DND-41 (cell line): ENCODE results near the gene UVSSA.

Experiments
- ATAC-seq: fragments of 200-7000 bp; cut with Tn5 transposase; 3 replicates; pipeline ENCODE4 v1.9.1; 2021; ENCODE audit warnings: low read depth; ENCODE audit not compliant: insufficient read depth
- DNase-seq: peaks from one replicate; pipeline ENCODE4 v3.0.0-alpha.2; 2020
- H2AFZ ChIP-seq: 2 replicates; pipeline ENCODE4 v1.6.0; 2012; ENCODE audit warnings: low read depth, low read length
- H3K27ac ChIP-seq: 2 replicates; pipeline ENCODE4 v1.5.1; 2012; ENCODE audit warnings: low read length, inconsistent platforms
- H3K27me3 ChIP-seq: fragments of 200-600 bp; sonication (generic); 2 replicates; pipeline ENCODE4 v1.6.0; 2012; ENCODE audit warnings: low read length, mild to moderate bottlenecking, inconsistent platforms; ENCODE audit not compliant: insufficient read depth, poor library complexity
- H3K36me3 ChIP-seq: 2 replicates; pipeline ENCODE4 v1.5.1; 2012; ENCODE audit warnings: low read length, inconsistent platforms; ENCODE audit not compliant: insufficient read depth
- H3K4me1 ChIP-seq: 2 replicates; pipeline ENCODE4 v1.5.1; 2012; ENCODE audit warnings: mild to moderate bottlenecking, low read length; ENCODE audit not compliant: insufficient read depth
- H3K4me2 ChIP-seq: 2 replicates; pipeline ENCODE4 v1.6.0; 2012; ENCODE audit warnings: mild to moderate bottlenecking, moderate library complexity, low read length, inconsistent platforms; ENCODE audit not compliant: insufficient read depth
- H3K4me3 ChIP-seq, 2 experiments: fragments of 200-600 bp in 1 of 2; shearing (Covaris generic) in 1 of 2; 2 replicates each; pipeline ENCODE4 v1.5.1; 2012 to 2016; ENCODE audit warnings: inconsistent platforms in 2 of 2, low read length in 2 of 2, mild to moderate bottlenecking in 2 of 2, low read depth in 1 of 2, moderate library complexity in 1 of 2
- H3K79me2 ChIP-seq: 2 replicates; pipeline ENCODE4 v1.6.0; 2012; ENCODE audit warnings: low read length, inconsistent platforms; ENCODE audit not compliant: insufficient read depth
- H3K9ac ChIP-seq: 2 replicates; pipeline ENCODE4 v1.6.0; 2012; ENCODE audit warnings: low read depth, mild to moderate bottlenecking, inconsistent platforms, low read length, moderate library complexity
- H3K9me3 ChIP-seq: 2 replicates; pipeline ENCODE4 v1.5.1; 2012; ENCODE audit warnings: low read length, moderate library complexity, mild to moderate bottlenecking, inconsistent platforms; ENCODE audit not compliant: insufficient read depth, severe bottlenecking
- H4K20me1 ChIP-seq: 2 replicates; pipeline ENCODE4 v1.6.0; 2012; ENCODE audit warnings: low read length; ENCODE audit not compliant: insufficient read depth
- CTCF ChIP-seq: IDR thresholded peaks from 2 replicates; pipeline ENCODE4 v1.5.1; 2012; ENCODE audit warnings: borderline replicate concordance, low read length, moderate library complexity, mild to moderate bottlenecking; ENCODE audit not compliant: poor library complexity, severe bottlenecking; ENCODE audit errors: extremely low read depth
- EZH2 ChIP-seq: IDR thresholded peaks from 3 replicates; pipeline ENCODE4 v1.6.1; 2012; ENCODE audit warnings: borderline replicate concordance, low read depth, mild to moderate bottlenecking, moderate library complexity, low read length, inconsistent platforms; ENCODE audit not compliant: severe bottlenecking

Gene UVSSA

DNA sequence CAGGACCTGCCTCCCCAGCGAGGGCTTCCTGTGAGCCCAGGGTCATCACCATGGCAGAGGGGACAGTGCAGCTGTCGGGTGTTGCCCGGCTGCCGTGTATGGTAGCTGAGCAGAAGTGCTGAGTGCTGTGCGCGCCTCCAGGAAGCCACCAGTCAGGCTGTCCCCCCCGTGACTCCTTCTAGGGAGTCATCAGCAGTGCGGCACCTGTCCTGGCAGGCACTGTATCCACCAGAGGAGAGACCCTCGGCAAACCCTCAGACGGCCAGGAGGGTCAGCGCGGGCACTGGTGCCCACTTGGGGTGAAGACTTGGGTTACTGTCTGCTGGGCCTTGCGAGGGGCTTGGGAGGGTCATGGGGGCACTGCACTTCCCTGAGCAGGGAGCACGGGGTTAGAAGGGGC lies 8.4 kb downstream of the UVSSA start:
- no peak overlapping the region for H2AFZ ChIP-seq
- H3K4me3 ChIP-seq, result no peak overlapping the region
- ATAC-seq, result no peak
- H3K9me3 ChIP-seq, result no peaks in the 10 kb centered on the region
- no peak for DNase-seq
- no peak for TF ChIP-seq EZH2
- no peak for TF ChIP-seq CTCF
- H3K79me2 ChIP-seq, result peaks cover 3% of the 10 kb centered on the region; the same call in 1 of the 2 replicates
- H4K20me1 ChIP-seq, result peaks cover 17% of the 10 kb centered on the region
- H3K27ac ChIP-seq, result no peak overlapping the region
- no peak overlapping the region for H3K4me2 ChIP-seq
- H3K9ac ChIP-seq, result no peak overlapping the region
- H3K4me1 ChIP-seq, result peaks cover 6% of the 10 kb centered on the region; the same call in 1 of the 2 replicates
- no peaks in the 10 kb centered on the region for H3K27me3 ChIP-seq
- H3K36me3 ChIP-seq, result peaks cover 48% of the 10 kb centered on the region

GRCh38 chr4:1356181-1356998 lies 9.4 kb downstream of the UVSSA start:
- H3K36me3 ChIP-seq, result peaks cover 44% of the 10 kb centered on the region

GRCh38 chr4:1357356-1358248 lies 10.6 kb downstream of the UVSSA start:
- Histone ChIP-seq H3K4me1 (no peaks in the 10 kb centered on the region), H3K79me2 (no peaks in the 10 kb centered on the region), H3K4me2 (no peak overlapping the region), H3K4me3 (no peak overlapping the region), H4K20me1 (peaks cover 11% of the 10 kb centered on the region), H2AFZ (no peak overlapping the region), H3K9me3 (no peaks in the 10 kb centered on the region), H3K27ac (no peak overlapping the region), H3K27me3 (no peaks in the 10 kb centered on the region), H3K9ac (no peak overlapping the region), H3K36me3 (peaks cover 37% of the 10 kb centered on the region)
- no peak for DNase-seq
- no peak for TF ChIP-seq CTCF
- no peak for TF ChIP-seq EZH2
- ATAC-seq, result no peak

More at GRCh38 chr4:1356181-1356998, 9.4 kb downstream of the UVSSA start:
- no peak overlapping the region for H3K9ac ChIP-seq
- no peak overlapping the region for H3K27ac ChIP-seq
- TF ChIP-seq EZH2, result no peak
- TF ChIP-seq CTCF, result peak; percentile 79
- no peak overlapping the region for H3K4me2 ChIP-seq
- H2AFZ ChIP-seq, result no peak overlapping the region
- H3K4me1 ChIP-seq, result peaks cover 4% of the 10 kb centered on the region; the same call in 1 of the 2 replicates
- ATAC-seq (no peak), DNase-seq (peak; percentile 50)
- no peaks in the 10 kb centered on the region for H3K9me3 ChIP-seq
- peaks cover 17% of the 10 kb centered on the region for H4K20me1 ChIP-seq
- no peak overlapping the region for H3K4me3 ChIP-seq
- no peaks in the 10 kb centered on the region for H3K27me3 ChIP-seq
- H3K79me2 ChIP-seq, result peaks cover 2% of the 10 kb centered on the region; the same call in 1 of the 2 replicates
